Measurements from ENCODE around the gene CCL2. TPM values are rescaled to one million over a fixed set of nuclear protein-coding genes. Genes with fewer than 3 reads are reported as not detected.
A peak's percentile ranks its signal among the peaks of the same experiment; 100 is the strongest.
"Not testable (repeated sequence)": the region's sequence is repeated elsewhere in the genome, so short reads cannot be mapped to it uniquely, and the experiment has no call there.

CCL2 gene
- polyA plus RNA-seq (2013, experiment 1 of 2; ENCODE audit: insufficient read length) = 46.2 TPM
- polyA plus RNA-seq (2013, experiment 2 of 2; ENCODE audit: insufficient read length) = 45.6 TPM

- DNase-seq = peak; percentile 81
Observed at GRCh38 chr17:34254651-34255380, at the start of gene CCL2. CCL2 (plus strand) TSS chr17:34255285; CDS start chr17:34255350, 65 bp downstream.

GRCh38 chr17:34205401-34205800, 49.7 kb upstream of the CCL2 start:
- DNase-seq = no peak

GRCh38 chr17:34206569-34206968, 48.5 kb upstream of the CCL2 start:
- no peak for DNase-seq

DNA sequence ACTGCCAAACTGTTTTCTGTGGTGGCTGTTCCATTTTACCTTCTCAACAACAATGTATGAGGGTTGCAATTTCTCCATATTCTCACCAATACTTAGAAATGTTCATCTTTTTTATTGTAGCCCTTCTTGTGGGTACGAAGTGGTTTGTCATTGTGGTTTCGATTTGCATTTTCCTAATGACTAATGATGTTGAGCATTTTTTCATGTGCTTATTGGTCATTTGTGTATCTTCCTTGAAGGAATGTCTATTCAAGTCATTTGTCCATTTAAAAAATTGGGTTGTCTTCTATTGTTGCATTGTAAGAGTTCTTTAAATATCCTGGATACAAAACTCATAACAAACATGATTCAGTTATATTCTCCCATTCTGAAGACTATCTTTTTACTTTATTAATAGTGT, 47.5 kb upstream of the CCL2 start:
- DNase-seq = no peak

DNA sequence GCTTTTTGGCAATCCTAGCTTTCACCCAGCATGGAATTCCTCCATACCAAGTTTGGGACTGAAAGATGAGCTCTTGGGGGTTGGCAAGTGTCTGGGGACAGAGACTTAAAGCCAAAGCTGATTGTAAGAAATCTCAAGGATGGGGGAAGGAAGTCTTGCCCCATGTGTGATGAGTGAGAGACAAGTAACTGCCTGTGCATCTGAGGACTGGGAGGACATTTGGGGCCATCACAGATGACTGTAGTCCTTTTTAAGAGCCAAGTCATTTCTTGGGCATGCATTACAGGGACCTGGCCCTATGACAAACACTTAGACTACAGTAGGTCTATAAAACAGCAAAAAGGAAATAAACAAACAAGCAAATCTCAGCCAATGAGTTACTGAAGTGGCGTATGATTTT, 36.3 kb upstream of the CCL2 start:
- no peak for DNase-seq

DNA sequence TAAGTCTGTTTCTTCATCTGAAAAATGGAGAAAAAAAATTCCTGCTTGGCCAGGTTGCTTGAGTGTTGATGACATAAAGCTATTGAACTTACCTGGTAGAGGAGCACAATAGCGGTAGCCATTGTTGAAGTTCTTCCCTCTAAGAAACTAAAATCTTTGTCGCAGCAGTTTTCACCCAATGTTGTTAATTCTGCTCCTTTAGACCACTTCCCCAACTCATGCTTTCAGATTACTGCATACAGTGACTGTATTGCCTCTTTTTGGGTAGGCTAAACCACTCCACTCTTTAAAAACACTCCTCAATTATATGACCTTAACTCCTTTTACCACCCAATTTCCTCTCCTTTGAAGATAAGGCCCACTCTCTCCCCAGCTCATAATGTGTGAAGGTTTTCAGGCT, 35.7 kb upstream of the CCL2 start:
- no peak for DNase-seq

DNA sequence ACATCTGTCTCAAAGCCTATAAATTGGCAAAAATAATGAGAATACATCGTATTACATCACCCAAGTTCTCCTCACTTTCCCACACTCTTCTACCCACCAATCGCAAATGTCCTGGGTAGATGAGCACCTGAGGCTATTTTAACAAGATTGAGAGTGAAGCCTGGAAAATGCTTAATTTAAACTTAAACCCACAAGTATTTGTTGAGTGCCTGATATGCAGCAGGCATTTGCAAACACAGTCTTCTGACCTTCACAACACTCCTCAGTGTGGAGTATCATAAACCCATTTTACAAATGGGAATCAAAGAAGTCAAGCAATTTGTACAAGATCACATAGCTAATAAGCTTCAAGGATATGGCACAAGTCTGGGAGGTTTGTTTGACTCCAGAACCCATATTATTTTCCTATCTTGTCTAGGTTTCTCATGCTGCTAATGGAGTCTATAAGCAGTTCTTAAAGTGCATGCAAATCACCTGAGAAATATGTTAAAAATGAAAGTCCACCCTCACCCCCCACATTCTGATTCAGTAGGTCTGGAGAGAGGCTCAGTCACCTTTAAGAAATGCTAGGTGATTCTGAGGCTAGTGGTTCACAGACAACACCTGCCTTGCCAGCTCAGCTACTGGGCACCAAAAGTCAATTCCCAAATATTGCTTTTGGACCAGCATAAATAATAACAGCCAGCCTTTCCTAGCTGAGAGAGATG, 34.9 kb upstream of the CCL2 start:
- DNase-seq = no peak

- no peak for DNase-seq
Observed at GRCh38 chr17:34220752-34221395, 34.2 kb upstream of the CCL2 start.

DNA sequence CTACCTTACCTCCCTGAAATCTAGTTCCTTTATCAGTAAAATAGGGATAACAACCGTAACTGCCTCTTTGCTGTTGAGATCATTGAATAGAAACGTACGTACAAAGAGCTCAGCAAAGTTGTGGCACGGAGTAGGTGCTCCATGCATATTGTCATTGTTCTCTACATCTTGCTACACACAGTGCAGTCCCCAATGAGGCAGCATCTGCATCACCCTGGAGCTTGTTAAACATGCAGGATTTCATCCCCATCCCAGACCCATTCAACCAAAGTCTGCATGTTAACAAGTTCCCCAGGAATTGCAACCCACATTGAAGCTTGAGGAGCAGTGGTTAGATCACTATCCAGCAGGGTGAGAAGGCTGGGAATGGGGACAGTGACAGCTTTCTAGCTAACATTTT, 33.7 kb upstream of the CCL2 start:
- no peak for DNase-seq

DNA sequence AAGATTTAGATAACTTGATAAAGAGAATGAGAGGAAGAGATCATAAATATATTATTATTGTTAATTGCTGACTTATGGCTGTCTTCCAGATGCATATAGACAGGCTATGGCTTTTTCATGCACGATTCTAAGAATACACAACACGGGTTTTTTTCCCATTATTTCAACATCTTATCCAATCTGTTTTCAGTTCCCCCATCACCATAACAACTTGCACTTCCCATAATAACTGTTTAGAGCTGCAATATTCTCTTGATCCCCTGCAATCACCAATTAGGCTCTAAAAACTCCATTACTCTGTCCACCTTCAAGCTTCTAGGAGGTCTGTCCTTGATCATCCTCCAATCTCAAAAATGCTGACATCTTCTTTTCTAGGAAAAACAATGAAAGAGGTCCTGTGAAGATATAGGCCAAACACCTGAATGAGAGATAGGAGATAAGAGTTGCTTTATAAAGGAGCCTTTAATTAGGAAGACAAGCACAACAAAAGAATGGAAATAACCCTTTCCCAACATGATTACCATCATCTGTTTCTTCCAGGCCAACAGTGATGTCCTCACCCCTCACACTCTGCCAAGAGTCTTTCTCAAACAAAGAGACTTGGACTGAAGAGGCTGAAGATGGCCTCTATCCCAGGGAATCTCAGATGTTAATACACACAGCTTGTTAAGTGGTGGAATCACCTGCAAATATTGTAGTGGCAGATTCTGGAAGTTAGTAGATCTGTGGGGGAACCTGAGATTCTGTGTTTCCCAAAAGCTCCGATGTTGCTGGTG, 32.2 kb upstream of the CCL2 start:
- DNase-seq = no peak

GRCh38 chr17:34225046-34225445, 30.0 kb upstream of the CCL2 start:
- DNase-seq = no peak

- DNase-seq = peak; percentile 93
Observed at GRCh38 chr17:34226011-34226743, 28.9 kb upstream of the CCL2 start.

- DNase-seq = no peak
Observed at GRCh38 chr17:34226744-34227034, 28.4 kb upstream of the CCL2 start.

GRCh38 chr17:34227293-34227692, 27.8 kb upstream of the CCL2 start:
- not testable (repeated sequence) for DNase-seq

- DNase-seq = no peak
Observed at GRCh38 chr17:34227707-34228106, 27.4 kb upstream of the CCL2 start.

- DNase-seq = no peak
Observed at GRCh38 chr17:34228781-34229180, 26.3 kb upstream of the CCL2 start.

GRCh38 chr17:34230342-34230741, 24.7 kb upstream of the CCL2 start:
- DNase-seq = no peak

DNA sequence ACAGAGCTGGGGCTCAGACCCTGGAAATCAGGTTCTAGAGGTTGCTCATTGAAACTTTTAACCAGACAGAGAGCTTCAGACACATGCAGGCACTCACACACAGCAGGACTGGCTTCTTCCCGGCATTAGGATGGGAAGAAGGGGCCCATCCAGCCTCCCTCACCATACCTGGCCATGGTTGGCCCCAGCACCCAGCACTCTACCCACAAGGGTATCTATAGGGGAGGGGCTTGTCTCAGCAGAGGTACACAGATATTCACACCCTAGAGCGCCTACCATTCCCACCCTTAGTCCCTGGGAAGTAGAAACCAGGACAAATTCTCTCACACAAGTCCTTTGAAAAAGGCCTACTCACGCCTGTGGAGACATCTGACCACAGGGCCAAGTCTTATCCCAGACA, 20.5 kb upstream of the CCL2 start:
- no peak for DNase-seq

- no peak for DNase-seq
Observed at GRCh38 chr17:34235389-34236028, 19.6 kb upstream of the CCL2 start.

DNA sequence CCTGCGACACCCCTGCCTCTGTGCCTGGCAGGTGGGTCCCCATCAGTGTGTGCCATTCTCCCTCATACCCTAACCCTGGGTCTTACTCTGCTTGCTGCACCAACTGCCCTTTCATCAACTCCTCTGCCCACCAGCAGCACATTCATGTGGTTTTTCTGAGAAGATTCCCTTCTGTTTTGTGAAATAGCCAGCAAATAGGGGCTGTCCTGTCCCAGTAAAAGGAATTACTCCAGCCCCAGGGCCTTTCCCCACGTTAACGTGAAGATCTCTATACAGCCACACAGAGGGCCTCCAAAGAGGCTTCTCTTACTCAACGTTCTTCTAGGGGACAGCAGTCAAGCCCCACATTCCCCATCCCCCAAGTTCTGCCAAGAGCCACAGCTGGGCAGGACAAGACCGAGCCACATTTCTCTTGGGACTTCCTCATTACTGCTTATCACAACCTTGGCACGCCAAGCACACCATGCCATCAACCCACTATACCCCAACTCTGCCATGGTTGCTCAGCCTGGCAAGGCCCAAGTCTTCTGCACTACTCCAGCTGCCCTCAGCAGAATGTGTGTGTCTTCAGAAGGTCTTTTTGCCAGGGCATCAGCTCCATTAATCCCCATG, 18.7 kb upstream of the CCL2 start:
- DNase-seq = no peak

GRCh38 chr17:34237458-34237857, 17.6 kb upstream of the CCL2 start:
- DNase-seq = no peak

Data from fibroblast of skin of abdomen (primary cell).